Astrocyte of the spinal cord (primary cell): Measurements from ENCODE around the gene YPEL4.

Experiments
- DNase-seq: peaks from one replicate; pipeline ENCODE4 v3.0.0; 2011; ENCODE audit warnings: low read depth, low spot score
- H3K4me3 ChIP-seq: 2 replicates; pipeline ENCODE4 v1.5.1; 2011; ENCODE audit warnings: low read depth, mild to moderate bottlenecking, low read length, moderate library complexity
- in situ Hi-C: cut with HindIII; loops from 2 replicates; pipeline ENCODE4 v1.10.0; 2017; ENCODE audit warnings: low sequenced_read_pairs
- TF ChIP-seq, protein P1 (sequence below): IDR thresholded peaks from 2 replicates; pipeline ENCODE4 v1.5.1; 2012; ENCODE audit warnings: low read depth, mild to moderate bottlenecking, low read length, inconsistent platforms

Gene YPEL4

DNA sequence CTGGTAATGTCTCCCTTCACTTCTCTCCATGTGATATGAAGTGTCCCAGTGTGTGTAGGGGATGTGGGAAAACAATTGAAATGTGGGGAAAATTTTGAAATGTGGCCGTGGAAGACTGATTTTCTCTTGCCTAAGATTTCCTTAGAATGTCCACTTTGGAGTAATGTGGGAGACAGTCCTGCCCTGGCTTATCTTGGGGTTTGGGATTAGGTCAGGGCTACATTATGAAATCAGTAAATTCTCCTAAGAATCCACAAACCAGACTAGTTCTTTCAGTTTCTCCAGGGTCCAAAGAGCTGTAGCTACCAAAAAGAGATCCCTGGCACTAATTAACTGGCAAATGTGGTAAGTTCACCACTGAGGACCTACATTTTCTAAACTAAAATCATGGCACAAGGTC, 22.8 kb downstream of the YPEL4 start:
- H3K4me3 ChIP-seq = no peak overlapping the region
- TF ChIP-seq, protein P1, sequence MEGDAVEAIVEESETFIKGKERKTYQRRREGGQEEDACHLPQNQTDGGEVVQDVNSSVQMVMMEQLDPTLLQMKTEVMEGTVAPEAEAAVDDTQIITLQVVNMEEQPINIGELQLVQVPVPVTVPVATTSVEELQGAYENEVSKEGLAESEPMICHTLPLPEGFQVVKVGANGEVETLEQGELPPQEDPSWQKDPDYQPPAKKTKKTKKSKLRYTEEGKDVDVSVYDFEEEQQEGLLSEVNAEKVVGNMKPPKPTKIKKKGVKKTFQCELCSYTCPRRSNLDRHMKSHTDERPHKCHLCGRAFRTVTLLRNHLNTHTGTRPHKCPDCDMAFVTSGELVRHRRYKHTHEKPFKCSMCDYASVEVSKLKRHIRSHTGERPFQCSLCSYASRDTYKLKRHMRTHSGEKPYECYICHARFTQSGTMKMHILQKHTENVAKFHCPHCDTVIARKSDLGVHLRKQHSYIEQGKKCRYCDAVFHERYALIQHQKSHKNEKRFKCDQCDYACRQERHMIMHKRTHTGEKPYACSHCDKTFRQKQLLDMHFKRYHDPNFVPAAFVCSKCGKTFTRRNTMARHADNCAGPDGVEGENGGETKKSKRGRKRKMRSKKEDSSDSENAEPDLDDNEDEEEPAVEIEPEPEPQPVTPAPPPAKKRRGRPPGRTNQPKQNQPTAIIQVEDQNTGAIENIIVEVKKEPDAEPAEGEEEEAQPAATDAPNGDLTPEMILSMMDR = no peak
- in situ Hi-C loops = no loop called here
- DNase-seq = no peak

DNA sequence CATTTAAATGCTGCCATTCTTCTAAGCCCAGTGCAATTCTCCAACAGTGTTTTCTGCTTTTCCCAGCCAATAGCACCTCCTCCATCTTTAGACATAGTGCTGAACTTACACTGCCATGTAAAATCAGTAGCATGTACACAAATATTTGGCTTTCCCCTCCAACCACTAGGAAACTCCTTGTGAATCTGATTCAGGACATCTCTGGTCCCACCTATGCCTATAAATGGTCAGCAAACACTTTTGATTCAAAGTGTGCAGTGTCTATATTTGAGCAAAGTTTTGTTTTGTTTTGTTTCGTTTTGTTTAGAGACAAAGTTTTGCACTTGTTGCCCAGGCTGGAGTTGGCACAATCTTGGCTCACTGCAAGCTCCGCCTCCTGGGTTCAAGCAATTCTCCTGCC, 24.8 kb downstream of the YPEL4 start:
- in situ Hi-C loops = no loop called here
- TF ChIP-seq, protein P1 = no peak
- H3K4me3 ChIP-seq = no peak overlapping the region
- no peak for DNase-seq

DNA sequence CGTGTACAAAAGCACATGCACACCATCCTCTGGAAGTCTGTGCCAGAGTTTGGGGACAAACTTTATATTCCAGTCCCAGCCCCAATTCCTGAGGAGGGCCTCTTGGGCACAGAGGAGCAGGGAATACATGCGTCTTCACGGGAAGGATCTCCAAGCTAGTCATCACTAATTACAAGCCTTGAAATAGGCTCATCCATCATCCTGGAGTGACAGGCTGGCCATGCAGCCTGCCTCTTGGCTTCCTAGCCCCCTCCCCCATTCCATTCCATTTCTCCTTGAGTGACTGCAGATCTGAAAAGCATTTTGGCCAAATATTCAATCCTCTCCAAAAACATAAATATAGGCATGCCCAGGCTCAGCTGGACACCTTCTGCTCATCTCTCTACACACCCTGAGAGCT, 27.4 kb downstream of the YPEL4 start:
- in situ Hi-C loops = no loop called here
- TF ChIP-seq, protein P1 = no peak
- no peak for DNase-seq
- H3K4me3 ChIP-seq = no peak overlapping the region

DNA sequence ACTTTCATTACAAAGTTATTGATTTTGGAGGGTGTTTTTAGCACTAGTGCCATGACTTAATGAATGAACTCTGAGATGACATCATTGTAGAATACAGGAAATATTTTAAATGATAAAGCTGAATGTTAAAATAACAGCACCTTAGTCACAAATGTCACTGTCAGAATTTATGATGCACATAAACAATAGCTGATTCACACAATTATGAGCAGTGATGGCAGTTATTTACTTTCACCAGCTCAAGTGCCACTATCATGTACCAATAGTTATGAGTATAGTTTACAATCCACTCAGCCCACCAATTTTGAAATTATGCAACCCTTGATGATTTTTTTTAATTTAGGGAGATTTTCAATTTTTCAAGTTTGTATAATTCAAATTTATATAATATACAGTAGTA, 29.2 kb downstream of the YPEL4 start:
- in situ Hi-C loops = no loop called here
- no peak for DNase-seq
- H3K4me3 ChIP-seq = no peak overlapping the region
- TF ChIP-seq, protein P1 = no peak

DNA sequence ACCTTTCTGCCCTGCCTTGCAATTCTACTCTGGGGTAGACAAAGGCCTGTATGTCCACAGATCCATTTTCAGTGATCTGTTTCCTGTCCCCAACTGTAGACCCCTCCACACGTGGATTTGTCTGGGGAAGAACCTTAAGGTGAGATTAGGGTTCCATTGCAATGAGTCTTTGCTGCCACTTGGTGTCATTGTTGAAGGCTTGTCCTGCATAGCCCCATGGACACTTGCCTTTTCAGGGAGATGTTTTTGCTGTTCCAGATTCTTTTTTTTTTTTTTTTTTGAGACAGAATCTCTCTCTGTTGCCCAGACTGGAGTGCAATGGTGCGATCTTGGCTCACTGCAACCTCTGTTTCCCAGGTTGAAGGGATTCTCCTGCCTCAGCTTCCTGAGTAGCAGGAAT, 30.4 kb downstream of the YPEL4 start:
- TF ChIP-seq, protein P1 = peak; percentile 15
- in situ Hi-C loops = no loop called here
- H3K4me3 ChIP-seq = no peak overlapping the region
- no peak for DNase-seq

DNA sequence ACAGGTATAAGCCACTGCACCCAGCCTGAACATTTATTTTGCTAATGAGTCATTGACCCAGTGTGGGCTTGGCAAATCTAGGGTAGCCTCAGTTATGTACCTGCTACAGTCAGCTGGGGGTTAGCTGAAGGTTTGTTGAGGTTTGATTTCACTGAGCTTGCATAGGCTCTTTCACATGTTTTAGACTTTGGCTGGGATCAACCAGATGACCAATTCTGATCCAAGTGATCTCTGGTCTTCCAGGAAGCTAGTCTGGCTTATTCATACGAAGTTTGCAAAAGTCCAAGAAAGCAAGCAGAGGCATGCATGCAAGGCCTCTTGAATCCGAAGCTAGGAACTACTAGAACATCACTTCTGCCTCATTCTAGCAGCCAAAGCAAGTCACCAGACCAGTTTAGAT, 31.3 kb downstream of the YPEL4 start:
- no peak overlapping the region for H3K4me3 ChIP-seq
- in situ Hi-C loops = no loop called here
- TF ChIP-seq, protein P1 = no peak
- DNase-seq = no peak

DNA sequence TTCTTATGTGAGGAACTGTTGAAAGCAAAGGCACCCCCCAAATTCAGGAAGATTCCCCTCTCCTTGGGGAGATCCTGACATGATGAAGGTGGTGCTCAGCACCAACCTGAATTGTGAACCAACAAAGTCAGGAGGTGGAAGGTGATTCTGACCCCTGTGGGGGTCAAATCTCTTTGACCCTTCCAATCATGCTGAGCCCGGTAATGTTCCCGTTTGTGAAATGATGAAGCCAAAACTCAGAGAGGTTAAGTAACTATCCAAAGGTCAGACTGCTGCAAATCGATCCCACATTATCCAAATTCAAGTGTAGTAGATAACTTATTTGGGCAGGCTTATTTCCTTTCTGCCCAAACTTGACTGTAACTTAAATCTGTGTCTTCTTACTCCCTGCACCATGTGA, 33.1 kb downstream of the YPEL4 start:
- no peak overlapping the region for H3K4me3 ChIP-seq
- DNase-seq = no peak
- TF ChIP-seq, protein P1 = no peak
- in situ Hi-C loops = no loop called here
